IMR-90 (cell line): ENCODE measurements around the gene PCED1B. TPM values are rescaled to one million over a fixed set of nuclear protein-coding genes. Genes with fewer than 3 reads are reported as not detected.
A peak's percentile ranks its signal among the peaks of the same experiment; 100 is the strongest.

Experiments
- ATAC-seq: fragments of 200-7000 bp; cut with Tn5 transposase; 2 replicates; pipeline ENCODE4 v1.9.1; 2020; ENCODE audit warnings: low read depth, mild to moderate bottlenecking, moderate library complexity
- BruUV-seq: library from RNA; stranded (reverse); fragments of 400-500 nt; replicated peaks from 2 replicates; lab custom pipeline; 2021; lab: Mats Ljungman, UMichigan
- CTCF ChIA-PET: fragments of 300-600 bp; formaldehyde crosslinking; extraction: SDS; loops from one replicate; lab custom pipeline; 2021; ENCODE audit warnings: antibody characterized with exemption; lab: Yijun Ruan, JAX
- POLR2A ChIA-PET: fragments of 300-600 bp; sonication (Branson Sonifier 250); formaldehyde crosslinking; loops from one replicate; lab custom pipeline; 2022; ENCODE audit warnings: antibody characterized with exemption; ENCODE audit not compliant: unreplicated experiment; lab: Charles Lee
- DNase-seq: peaks from one replicate; pipeline ENCODE4 v3.0.0; 2013
- H2AFZ ChIP-seq: replicated peaks from 2 replicates; pipeline ENCODE3; 2013; ENCODE audit warnings: low read length, mild to moderate bottlenecking; ENCODE audit not compliant: poor library complexity
- H2AK5ac ChIP-seq: 2 replicates; pipeline ENCODE4 v1.6.1; 2013; ENCODE audit warnings: low read depth, low read length, inconsistent platforms
- H2AK9ac ChIP-seq: replicated peaks from 2 replicates; pipeline ENCODE3; 2013; ENCODE audit warnings: mild to moderate bottlenecking, low read depth, low read length, moderate library complexity; ENCODE audit not compliant: poor library complexity
- H2BK120ac ChIP-seq: 2 replicates; pipeline ENCODE4 v1.6.1; 2013; ENCODE audit warnings: low read depth, low read length, inconsistent platforms
- H2BK15ac ChIP-seq: 3 replicates; pipeline ENCODE4 v1.6.1; 2013; ENCODE audit warnings: low read depth, low read length, inconsistent platforms
- H2BK20ac ChIP-seq: 2 replicates; pipeline ENCODE4 v1.6.1; 2013; ENCODE audit warnings: low read depth, mild to moderate bottlenecking, inconsistent platforms, low read length, moderate library complexity
- H2BK5ac ChIP-seq: 2 replicates; pipeline ENCODE4 v1.6.1; 2013; ENCODE audit warnings: mild to moderate bottlenecking, low read depth, low read length, inconsistent platforms; ENCODE audit not compliant: poor library complexity, severe bottlenecking
- H3K14ac ChIP-seq: replicated peaks from 2 replicates; pipeline ENCODE4 v1.6.1; 2013; ENCODE audit warnings: low read depth, low read length, inconsistent platforms
- H3K18ac ChIP-seq: 2 replicates; pipeline ENCODE4 v1.6.1; 2013; ENCODE audit warnings: low read depth, low read length, control low read depth
- H3K23ac ChIP-seq: 2 replicates; pipeline ENCODE4 v1.6.1; 2013; ENCODE audit warnings: low read depth, low read length, inconsistent platforms
- H3K27ac ChIP-seq: 2 replicates; pipeline ENCODE4 v1.5.1; 2013; ENCODE audit warnings: mild to moderate bottlenecking, control low read depth, low read length; ENCODE audit not compliant: insufficient read depth
- H3K27me3 ChIP-seq: 2 replicates; pipeline ENCODE4 v1.6.1; 2013; ENCODE audit warnings: low read length; ENCODE audit not compliant: control insufficient read depth, insufficient read depth
- H3K36me3 ChIP-seq: 2 replicates; pipeline ENCODE4 v1.6.1; 2013; ENCODE audit warnings: low read length, mixed read lengths; ENCODE audit not compliant: control insufficient read depth, insufficient read depth
- H3K4ac ChIP-seq: 2 replicates; pipeline ENCODE4 v1.6.1; 2013; ENCODE audit warnings: low read depth, low read length, inconsistent platforms
- H3K4me1 ChIP-seq: 2 replicates; pipeline ENCODE4 v1.6.1; 2013; ENCODE audit warnings: low read length, mixed read lengths; ENCODE audit not compliant: control insufficient read depth, insufficient read depth
- H3K4me2 ChIP-seq: 2 replicates; pipeline ENCODE4 v1.6.1; 2013; ENCODE audit warnings: low read depth, mild to moderate bottlenecking, control low read depth, low read length, moderate library complexity
- H3K4me3 ChIP-seq: 2 replicates; pipeline ENCODE4 v1.5.1; 2013; ENCODE audit warnings: low read depth, mild to moderate bottlenecking, control low read depth, low read length, moderate library complexity; ENCODE audit not compliant: insufficient read depth
- H3K56ac ChIP-seq: 2 replicates; pipeline ENCODE4 v1.6.1; 2013; ENCODE audit warnings: low read length, inconsistent platforms; ENCODE audit not compliant: insufficient read depth; ENCODE audit errors: extremely low read depth
- H3K79me1 ChIP-seq, 2 experiments: 2 replicates each; pipeline ENCODE4 v1.6.1; 2013; ENCODE audit warnings: low read length in 2 of 2, inconsistent platforms in 1 of 2, low read depth in 1 of 2
- H3K9ac ChIP-seq: 2 replicates; pipeline ENCODE4 v1.6.1; 2013; ENCODE audit warnings: low read depth, low read length, control low read depth
- H3K9me1 ChIP-seq: 2 replicates; pipeline ENCODE4 v1.6.1; 2013; ENCODE audit warnings: low read length, inconsistent platforms; ENCODE audit not compliant: insufficient read depth
- H3K9me3 ChIP-seq: 2 replicates; pipeline ENCODE4 v1.6.1; 2013; ENCODE audit warnings: low read length; ENCODE audit not compliant: control insufficient read depth, insufficient read depth
- H4K20me1 ChIP-seq: 2 replicates; pipeline ENCODE4 v1.6.1; 2013; ENCODE audit warnings: low read length, inconsistent platforms; ENCODE audit not compliant: insufficient read depth
- H4K5ac ChIP-seq: 2 replicates; pipeline ENCODE4 v1.6.1; 2013; ENCODE audit warnings: mild to moderate bottlenecking, low read depth, low read length, control low read depth
- H4K8ac ChIP-seq, 2 experiments: 2 replicates each; pipeline ENCODE4 v1.6.1; 2013; ENCODE audit warnings: low read depth in 2 of 2, low read length in 2 of 2, control low read depth in 1 of 2, inconsistent platforms in 1 of 2
- H4K91ac ChIP-seq: 2 replicates; pipeline ENCODE4 v1.6.1; 2013; ENCODE audit warnings: low read depth, low read length, inconsistent platforms; ENCODE audit not compliant: insufficient read depth
- BHLHE40 ChIP-seq: fragments of 150-350 bp; IDR thresholded peaks from 2 replicates; pipeline ENCODE4 v1.6.1; 2016; ENCODE audit warnings: mild to moderate bottlenecking, low read depth, low read length
- NFE2L2 ChIP-seq: fragments of 150-350 bp; IDR thresholded peaks from 2 replicates; pipeline ENCODE4 v1.6.1; 2016; ENCODE audit warnings: low read depth, mild to moderate bottlenecking, low read length
- WGBS, 2 experiments: methylation state at CpG; one replicate each; pipeline versions ENCODE4 v1.1.5 to v1.1.7; 2013; ENCODE audit warnings: missing lambda C conversion rate in 2 of 2; ENCODE audit not compliant: insufficient read length in 1 of 2; ENCODE audit errors: extremely low coverage in 2 of 2; 5-methylcytosine and 5-hydroxymethylcytosine counted together
- dilution Hi-C: fragments of 300-500 bp; cut with HindIII; formaldehyde crosslinking; loops from one replicate; pipeline ENCODE4 v1.14.3; 2018; ENCODE audit warnings: low sequenced_read_pairs; ENCODE audit not compliant: unreplicated experiment
- in situ Hi-C: fragments of 300-500 bp; cut with MboI; formaldehyde crosslinking; loops from 3 replicates; pipeline ENCODE4 v1.14.3; 2019; ENCODE audit warnings: low sequenced_read_pairs, inconsistent platforms, mixed read lengths
- intact Hi-C: fragments of 100-400 bp; cut with micrococcal nuclease; formaldehyde crosslinking; loops from 2 replicates; pipeline ENCODE4 v1.10.0; 2022
- microRNA-seq, 2 experiments: library from miRNA; stranded (forward) in 1 of 2; unstranded in 1 of 2; fragments of 10-50 nt in 1 of 2; fragments of <30 nt in 1 of 2; gene quantifications in 1 of 2; microRNA quantifications in 1 of 2; one replicate each; pipeline versions ENCODE3 to v1.1.0; 2013 to 2020; ENCODE audit not compliant: insufficient read depth in 1 of 2, insufficient read length in 1 of 2, unreplicated experiment in 1 of 2
- polyA plus RNA-seq, 3 experiments: library from polyadenylated mRNA; depleted of rRNA; stranded (reverse); fragments of >200 nt; gene quantifications; 2 replicates each; pipeline ENCODE4 v1.2.3, GENCODE V29; 2012; ENCODE audit warnings: low replicate concordance in 1 of 3
- small RNA-seq, 5 experiments: library from RNA; depleted of rRNA; stranded (forward); fragments of <200 nt; gene quantifications; one replicate each; pipeline ENCODE3, GENCODE V24; 2012
- total RNA-seq: library from RNA; depleted of rRNA; stranded (reverse); fragments of >200 nt; gene quantifications from 2 replicates; pipeline ENCODE4 v1.2.3, GENCODE V29; 2012; rRNA removed

The PCED1B gene
- total and polyA plus RNA-seq, 2 of the 4 experiments (the other 2 are of a cell fraction): 0.36 to 2.6 TPM

DNA sequence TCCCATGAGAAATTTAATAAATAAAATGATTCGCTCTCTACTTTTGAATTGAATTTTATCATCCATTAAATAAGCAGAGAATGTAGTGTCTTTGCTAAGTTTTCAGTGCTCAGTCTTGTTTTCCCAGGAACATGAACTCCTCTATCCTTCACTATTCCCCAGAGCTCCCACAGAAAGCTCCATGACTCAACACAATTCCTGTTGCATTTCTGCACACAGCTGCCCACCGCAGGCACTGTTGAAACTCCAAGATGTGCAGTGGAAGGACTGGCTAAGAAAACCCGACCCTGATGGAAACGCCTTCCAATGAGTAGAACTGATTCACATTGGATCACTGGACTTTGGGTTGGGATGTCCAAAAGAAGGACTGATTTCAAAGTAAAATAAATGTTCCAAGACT, 202.8 kb downstream of the PCED1B start:
- no peak overlapping the region for H3K4me2 ChIP-seq
- H3K9me3 ChIP-seq: no peaks in the 10 kb centered on the region
- dilution Hi-C loops: no loop called here
- peaks cover 13% of the 10 kb centered on the region for H3K4me1 ChIP-seq
- H2AK9ac ChIP-seq: no peak overlapping the region
- no peak overlapping the region for H2AK5ac ChIP-seq
- no peak overlapping the region for H4K5ac ChIP-seq
- H2BK20ac ChIP-seq: peak overlapping the region; percentile 84
- no peak overlapping the region for H2AFZ ChIP-seq
- H3K14ac ChIP-seq: peak overlapping the region; percentile 24; the same call in 1 of the 2 replicates
- H4K91ac ChIP-seq: no peak overlapping the region
- no peak overlapping the region for H2BK5ac ChIP-seq
- no peaks in the 10 kb centered on the region for H3K27me3 ChIP-seq
- ChIA-PET CTCF (no interaction called here), POLR2A (no interaction called here)
- no peak overlapping the region for H3K9ac ChIP-seq
- no peak overlapping the region for H3K23ac ChIP-seq
- no peak for TF ChIP-seq BHLHE40
- peak; percentile 41; the same call in 1 of the 2 replicates for TF ChIP-seq NFE2L2
- ATAC-seq: peak; percentile 64
- DNase-seq: peak; percentile 67
- BruUV-seq: no TSS peak
- intact Hi-C loops: no loop called here
- no peaks in the 10 kb centered on the region for H3K36me3 ChIP-seq
- H3K79me1 ChIP-seq: no peaks in the 10 kb centered on the region
- H3K4ac ChIP-seq: peak overlapping the region; percentile 8; the same call in 1 of the 2 replicates
- H4K8ac ChIP-seq: peak overlapping the region in 1 of 2 experiments; percentile 30; a peak in 1 of 4 replicates
- H2BK15ac ChIP-seq: no peak overlapping the region
- in situ Hi-C loops: no loop called here
- H2BK120ac ChIP-seq: peak overlapping the region; percentile 64
- peaks cover 18% of the 10 kb centered on the region for H3K9me1 ChIP-seq
- H3K4me3 ChIP-seq: no peak overlapping the region
- no peak overlapping the region for H3K27ac ChIP-seq
- H4K20me1 ChIP-seq: no peaks in the 10 kb centered on the region
- 100% methylated on average over 2 of the region's 4 CpGs; no CpG with 5 or more reads in 1 of the 2 experiments for WGBS, 2 experiments
- no peak overlapping the region for H3K18ac ChIP-seq
- no peak overlapping the region for H3K56ac ChIP-seq

Small RNA genes lying within 50 kb of the gene (microRNA-seq; reads per million reads assigned to microRNA genes)
- gene MIR4698: 0 reads per million in 2 experiments

Small RNA genes lying within 50 kb of the gene (small RNA-seq; reads per million reads assigned to genes)
- 0 reads per million in 5 experiments for gene MIR4698

Other genes with a start within 250 kb of the PCED1B start
- gene AMIGO2, start 338 bp downstream of the PCED1B start, total RNA-seq: 31.7 and 32.6 TPM in 2 replicates
- gene AMIGO2, start 338 bp downstream of the PCED1B start, polyA plus RNA-seq (2012; rRNA removed): 17.1 and 20.1 TPM in 2 replicates